Karpas-422 (cell line): ENCODE data around the gene PALLD. TPM values are rescaled to one million over a fixed set of nuclear protein-coding genes. Genes with fewer than 3 reads are reported as not detected.

Source experiments
- DNase-seq: peaks from one replicate; pipeline ENCODE4 v3.0.0-alpha.2; 2015
- H2AFZ ChIP-seq: fragments of 200-600 bp; sonication (generic); 2 replicates; pipeline ENCODE4 v1.6.1; 2014; ENCODE audit warnings: antibody characterized with exemption, low read length, mixed read lengths
- H3K27ac ChIP-seq: fragments of 200-600 bp; sonication (generic); 2 replicates; pipeline ENCODE4 v1.5.1; 2014; ENCODE audit warnings: mild to moderate bottlenecking, low read length, moderate library complexity
- H3K27me3 ChIP-seq: fragments of 200-600 bp; sonication (generic); 2 replicates; pipeline ENCODE4 v1.6.1; 2014; ENCODE audit warnings: low read length, mixed read lengths
- H3K36me3 ChIP-seq: fragments of 200-600 bp; sonication (generic); 2 replicates; pipeline ENCODE4 v1.6.1; 2014; ENCODE audit warnings: low read length, mixed read lengths; ENCODE audit not compliant: insufficient read depth
- H3K4me1 ChIP-seq: fragments of 200-600 bp; sonication (generic); 2 replicates; pipeline ENCODE4 v1.6.1; 2014; ENCODE audit warnings: mild to moderate bottlenecking, low read length, mixed read lengths
- H3K4me2 ChIP-seq: fragments of 200-600 bp; sonication (generic); 2 replicates; pipeline ENCODE4 v1.6.1; 2014; ENCODE audit warnings: low read length, low read depth, mild to moderate bottlenecking; ENCODE audit not compliant: poor library complexity, severe bottlenecking
- H3K4me3 ChIP-seq: fragments of 200-600 bp; sonication (generic); 2 replicates; pipeline ENCODE4 v1.5.1; 2014; ENCODE audit warnings: mild to moderate bottlenecking, antibody characterized with exemption, low read length, mixed read lengths
- H3K79me2 ChIP-seq: fragments of 200-600 bp; sonication (generic); 2 replicates; pipeline ENCODE4 v1.6.1; 2014; ENCODE audit warnings: mild to moderate bottlenecking, low read length, mixed read lengths
- H3K9ac ChIP-seq: fragments of 200-600 bp; sonication (generic); 2 replicates; pipeline ENCODE4 v1.6.0; 2014; ENCODE audit warnings: low read length
- H3K9me2 ChIP-seq: fragments of 200-600 bp; sonication (generic), shearing (Covaris generic); replicated peaks from 2 replicates; pipeline ENCODE4 v1.6.0; 2014; ENCODE audit warnings: mild to moderate bottlenecking, low read length, moderate library complexity; ENCODE audit not compliant: insufficient read depth
- H3K9me3 ChIP-seq: fragments of 300-700, 200-600 bp; sonication (generic); 2 replicates; pipeline ENCODE4 v1.6.1; 2014; ENCODE audit warnings: low read length, mixed read lengths
- H4K20me1 ChIP-seq: fragments of 200-600 bp; sonication (generic); 2 replicates; pipeline ENCODE4 v1.6.1; 2014; ENCODE audit warnings: mild to moderate bottlenecking, antibody characterized with exemption, low read length, low read depth; ENCODE audit not compliant: insufficient read depth
- total RNA-seq: library from RNA; depleted of rRNA; stranded (reverse); fragments of >200 nt; shearing (Covaris generic); gene quantifications from 2 replicates; pipeline ENCODE4 v1.2.3, GENCODE V29; 2014; ENCODE audit warnings: low replicate concordance

The PALLD gene
- total RNA-seq, 1 experiment from 2014 or later = 0.71 TPM

DNA sequence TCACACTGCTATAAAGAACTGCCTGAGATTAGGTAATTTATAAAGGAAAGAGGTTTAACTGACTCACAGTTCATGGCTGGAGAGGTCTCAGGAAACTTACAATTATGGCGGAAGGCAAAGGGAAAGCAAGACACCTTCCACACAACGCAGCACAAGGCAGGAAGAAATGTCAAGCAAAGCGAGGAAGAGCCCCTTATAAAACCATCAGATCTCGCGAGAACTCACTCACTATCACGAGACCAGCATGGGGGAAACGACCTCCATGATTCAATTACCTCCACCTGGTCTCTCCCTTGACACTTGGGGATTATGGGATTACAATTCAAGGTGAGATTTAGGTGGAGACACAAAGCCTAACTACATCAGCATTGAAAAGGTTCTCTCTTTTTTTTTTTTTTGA lies 39.6 kb downstream of the PALLD start:
- Histone ChIP-seq H3K27me3 (no peaks in the 10 kb centered on the region), H3K36me3 (no peaks in the 10 kb centered on the region), H3K4me1 (no peaks in the 10 kb centered on the region), H2AFZ (no peak overlapping the region), H3K9me2 (no peaks in the 10 kb centered on the region), H3K27ac (no peak overlapping the region), H3K4me2 (no peak overlapping the region), H3K79me2 (no peaks in the 10 kb centered on the region), H4K20me1 (no peaks in the 10 kb centered on the region), H3K9me3 (no peaks in the 10 kb centered on the region), H3K9ac (no peak overlapping the region), H3K4me3 (no peak overlapping the region)
- DNase-seq = no peak

DNA sequence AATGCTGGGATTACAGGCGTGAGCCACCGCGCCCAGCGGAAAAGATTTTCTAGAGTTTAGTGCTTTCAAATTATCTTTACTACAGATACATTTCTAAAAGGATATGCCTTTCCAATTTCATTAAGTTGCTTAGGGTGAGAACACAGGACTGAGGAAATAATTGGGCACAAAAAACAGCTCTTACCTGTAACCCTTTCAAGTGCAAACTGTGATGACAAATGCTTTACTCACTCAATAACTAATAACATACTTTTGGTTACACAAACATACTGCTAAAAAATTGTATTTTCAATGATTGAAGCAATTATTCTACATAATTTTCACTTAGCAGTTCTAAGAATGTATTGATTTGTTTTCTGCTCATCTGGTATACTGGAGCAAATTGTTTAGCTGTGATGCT lies 40.2 kb downstream of the PALLD start:
- Histone ChIP-seq H4K20me1 (no peaks in the 10 kb centered on the region), H3K4me3 (no peak overlapping the region), H3K4me2 (no peak overlapping the region), H3K9me3 (no peaks in the 10 kb centered on the region), H3K9ac (no peak overlapping the region), H3K27ac (no peak overlapping the region), H3K36me3 (no peaks in the 10 kb centered on the region), H3K27me3 (no peaks in the 10 kb centered on the region), H2AFZ (no peak overlapping the region), H3K9me2 (no peaks in the 10 kb centered on the region), H3K79me2 (no peaks in the 10 kb centered on the region), H3K4me1 (no peaks in the 10 kb centered on the region)
- DNase-seq = no peak

DNA sequence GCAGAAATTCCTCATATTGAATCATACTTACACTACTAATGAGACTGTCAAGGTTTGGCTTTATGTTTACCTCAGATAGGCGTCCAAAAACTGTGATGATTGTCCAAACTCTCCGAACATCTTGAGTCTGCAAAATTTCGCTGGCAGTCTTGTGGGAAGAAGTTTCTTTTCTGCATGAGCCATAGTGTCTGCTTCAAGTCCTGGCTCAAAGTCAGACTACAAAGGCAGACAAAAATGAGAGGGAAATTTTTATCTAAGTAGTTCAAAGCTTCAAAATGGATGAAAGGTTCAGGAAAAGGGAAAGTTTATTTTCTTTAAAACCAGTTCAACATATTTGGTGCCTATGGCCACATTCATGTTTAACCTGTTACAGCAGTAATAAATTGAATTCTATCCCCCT lies 40.7 kb downstream of the PALLD start:
- no peaks in the 10 kb centered on the region for H3K27me3 ChIP-seq
- H3K27ac ChIP-seq = no peak overlapping the region
- no peaks in the 10 kb centered on the region for H3K9me2 ChIP-seq
- no peaks in the 10 kb centered on the region for H3K36me3 ChIP-seq
- no peaks in the 10 kb centered on the region for H4K20me1 ChIP-seq
- H3K4me2 ChIP-seq = no peak overlapping the region
- no peak overlapping the region for H3K9ac ChIP-seq
- no peaks in the 10 kb centered on the region for H3K79me2 ChIP-seq
- no peak overlapping the region for H2AFZ ChIP-seq
- no peak overlapping the region for H3K4me3 ChIP-seq
- no peak for DNase-seq
- H3K4me1 ChIP-seq = no peaks in the 10 kb centered on the region
- no peaks in the 10 kb centered on the region for H3K9me3 ChIP-seq

DNA sequence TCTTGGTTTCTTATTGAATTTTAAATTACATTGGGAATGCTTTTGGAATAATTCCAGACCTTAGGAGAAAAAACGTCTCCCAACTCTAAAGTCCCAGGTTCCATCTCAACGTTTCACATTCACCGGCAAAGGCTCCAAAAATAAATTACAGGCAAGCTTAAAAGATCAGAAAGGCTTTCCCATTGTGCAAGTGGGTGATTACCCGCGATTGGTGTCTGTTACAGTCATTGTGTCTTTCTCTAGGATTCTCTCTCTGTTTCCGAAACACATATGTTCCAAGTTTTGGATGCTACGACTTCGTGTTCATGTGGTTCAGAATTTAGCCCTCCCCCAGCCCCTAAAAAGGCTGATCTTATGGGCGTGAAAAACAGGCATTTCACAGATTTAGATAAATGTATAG lies 41.8 kb downstream of the PALLD start:
- no peak overlapping the region for H2AFZ ChIP-seq
- H3K79me2 ChIP-seq = no peaks in the 10 kb centered on the region
- H3K27ac ChIP-seq = no peak overlapping the region
- no peaks in the 10 kb centered on the region for H3K9me3 ChIP-seq
- no peaks in the 10 kb centered on the region for H3K36me3 ChIP-seq
- no peak overlapping the region for H3K4me2 ChIP-seq
- H3K4me1 ChIP-seq = no peaks in the 10 kb centered on the region
- no peaks in the 10 kb centered on the region for H3K27me3 ChIP-seq
- no peak for DNase-seq
- no peak overlapping the region for H3K9ac ChIP-seq
- no peaks in the 10 kb centered on the region for H3K9me2 ChIP-seq
- no peak overlapping the region for H3K4me3 ChIP-seq
- no peaks in the 10 kb centered on the region for H4K20me1 ChIP-seq

DNA sequence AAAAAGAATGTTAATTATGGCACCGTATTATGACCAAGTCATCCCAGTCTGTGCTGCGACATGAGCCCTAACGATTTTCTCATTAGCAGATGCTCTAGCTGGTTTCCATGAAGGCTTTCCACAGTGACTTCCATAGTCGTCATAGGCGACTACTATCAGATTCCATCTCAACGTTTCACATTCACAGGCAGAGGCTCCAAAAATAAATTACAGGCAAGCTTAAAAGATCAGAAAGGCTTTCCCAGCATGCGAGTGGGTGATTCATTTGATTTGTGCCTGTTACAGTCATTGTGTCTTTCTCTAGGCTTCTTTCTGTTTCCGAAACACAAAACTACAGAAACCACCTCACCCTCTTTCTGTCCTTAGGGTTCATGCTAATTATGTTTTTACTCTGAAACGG lies 43.2 kb downstream of the PALLD start:
- no peak overlapping the region for H3K4me2 ChIP-seq
- no peak overlapping the region for H2AFZ ChIP-seq
- no peaks in the 10 kb centered on the region for H3K27me3 ChIP-seq

DNA sequence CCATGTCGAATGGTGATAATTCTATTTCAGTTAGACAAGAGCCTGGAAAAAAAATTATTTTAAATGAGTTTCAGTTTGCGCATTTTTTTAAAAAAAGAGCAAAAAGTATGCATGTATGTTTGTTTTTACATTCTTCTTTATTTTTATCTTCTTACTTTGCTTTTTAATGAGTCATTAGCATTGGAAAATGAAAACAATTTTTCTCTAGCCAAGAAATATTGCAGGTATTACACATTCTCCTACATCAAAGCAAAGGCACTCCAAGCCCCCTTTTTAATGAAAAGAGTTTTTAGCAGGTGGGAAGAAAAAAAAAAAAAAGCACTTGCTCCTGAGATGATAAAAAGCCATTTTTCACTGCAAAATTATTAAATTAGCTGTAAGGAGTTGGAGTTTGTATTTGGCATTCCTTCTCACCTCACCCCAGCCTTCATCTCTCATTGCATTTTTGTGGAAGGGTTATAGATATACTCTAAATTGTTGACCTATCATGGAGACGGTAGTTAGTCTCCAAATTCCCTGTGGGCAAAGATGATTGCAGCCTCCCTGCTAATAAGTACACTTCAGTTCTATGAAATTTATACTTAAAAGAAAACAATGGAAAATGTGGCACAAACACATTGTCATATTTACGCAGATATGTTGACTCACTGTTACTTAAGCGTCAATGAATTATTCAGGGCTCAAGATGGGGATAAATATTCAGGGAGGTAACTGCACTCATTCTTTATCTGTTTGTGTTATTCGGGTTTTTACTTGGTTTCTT lies 43.8 kb downstream of the PALLD start:
- Histone ChIP-seq H3K27me3 (no peaks in the 10 kb centered on the region), H3K9me2 (no peaks in the 10 kb centered on the region), H3K27ac (no peak overlapping the region), H3K79me2 (no peaks in the 10 kb centered on the region), H3K9me3 (no peaks in the 10 kb centered on the region), H3K9ac (no peak overlapping the region), H3K4me2 (no peak overlapping the region), H3K4me1 (no peaks in the 10 kb centered on the region), H3K36me3 (no peaks in the 10 kb centered on the region), H3K4me3 (no peak overlapping the region), H2AFZ (no peak overlapping the region), H4K20me1 (no peaks in the 10 kb centered on the region)
- DNase-seq = no peak

More for the DNA sequence above, 43.2 kb downstream of the PALLD start:
- Histone ChIP-seq H3K79me2 (no peaks in the 10 kb centered on the region), H3K9me2 (no peaks in the 10 kb centered on the region), H3K36me3 (no peaks in the 10 kb centered on the region), H3K27ac (no peak overlapping the region), H3K4me1 (no peaks in the 10 kb centered on the region), H3K9ac (no peak overlapping the region), H3K4me3 (no peak overlapping the region), H4K20me1 (no peaks in the 10 kb centered on the region), H3K9me3 (no peaks in the 10 kb centered on the region)
- no peak for DNase-seq

DNA sequence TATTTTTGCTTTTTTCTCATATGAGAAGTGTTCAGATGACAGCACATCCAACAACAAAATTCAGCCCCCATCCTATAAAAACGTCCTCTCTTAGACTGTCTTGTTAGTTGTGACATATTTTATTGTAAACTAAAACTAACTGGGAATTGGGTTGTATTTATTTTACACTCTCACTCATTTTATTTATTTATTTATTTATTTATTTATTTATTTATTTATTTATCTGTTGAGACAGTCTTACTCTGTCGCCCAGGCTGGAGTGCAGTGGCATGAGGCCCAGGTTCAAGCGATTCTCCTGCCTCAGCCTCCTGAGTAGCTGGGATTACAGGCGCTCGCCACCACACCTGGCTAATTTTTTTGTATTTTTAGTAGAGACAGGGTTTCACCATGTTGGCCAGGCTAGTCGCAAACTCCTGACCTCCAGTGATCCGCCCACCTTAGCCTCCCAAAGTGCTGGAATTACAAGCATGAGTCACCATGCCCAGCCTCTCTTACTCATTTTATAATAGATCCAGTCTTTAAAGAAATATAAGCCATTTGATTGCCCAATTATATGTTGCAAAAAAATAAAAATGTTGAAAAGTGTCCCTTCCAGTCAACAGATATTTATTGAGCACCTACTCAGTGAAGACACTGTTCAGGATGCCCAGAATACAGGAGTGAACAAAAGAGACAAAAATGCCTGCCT lies 44.6 kb downstream of the PALLD start:
- H3K9me3 ChIP-seq = no peaks in the 10 kb centered on the region
- no peak overlapping the region for H3K4me2 ChIP-seq
- H3K27me3 ChIP-seq = no peaks in the 10 kb centered on the region
- H3K9ac ChIP-seq = no peak overlapping the region
- H3K36me3 ChIP-seq = no peaks in the 10 kb centered on the region
- DNase-seq = no peak
- no peaks in the 10 kb centered on the region for H4K20me1 ChIP-seq
- H3K9me2 ChIP-seq = no peaks in the 10 kb centered on the region
- no peaks in the 10 kb centered on the region for H3K79me2 ChIP-seq
- H3K27ac ChIP-seq = no peak overlapping the region
- no peaks in the 10 kb centered on the region for H3K4me1 ChIP-seq
- no peak overlapping the region for H3K4me3 ChIP-seq
- H2AFZ ChIP-seq = no peak overlapping the region

DNA sequence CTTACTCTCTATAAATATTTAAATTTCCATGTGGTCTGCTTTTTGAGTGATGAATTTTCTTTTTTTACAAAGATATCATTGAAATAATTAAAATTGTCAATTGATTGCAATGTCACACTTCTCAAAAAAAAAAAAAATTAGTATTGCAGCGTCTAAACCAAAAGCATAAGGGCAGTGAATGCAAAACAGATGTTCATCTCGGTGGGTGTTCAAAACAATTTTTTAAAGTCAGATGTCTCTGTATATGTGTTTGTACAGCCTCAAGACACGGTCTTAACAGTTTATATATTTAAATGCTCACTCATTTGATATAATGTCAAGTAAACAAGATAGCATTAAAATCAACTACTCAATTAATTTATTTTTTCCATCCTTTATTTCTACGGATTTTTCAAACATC lies 52.3 kb downstream of the PALLD start:
- no peak overlapping the region for H3K4me2 ChIP-seq
- no peak overlapping the region for H3K27ac ChIP-seq
- no peaks in the 10 kb centered on the region for H3K36me3 ChIP-seq
- no peak overlapping the region for H3K9ac ChIP-seq
- no peak for DNase-seq
- no peaks in the 10 kb centered on the region for H4K20me1 ChIP-seq
- no peaks in the 10 kb centered on the region for H3K79me2 ChIP-seq
- H3K9me2 ChIP-seq = no peaks in the 10 kb centered on the region
- H3K9me3 ChIP-seq = no peaks in the 10 kb centered on the region
- no peak overlapping the region for H3K4me3 ChIP-seq
- H3K4me1 ChIP-seq = no peaks in the 10 kb centered on the region
- H2AFZ ChIP-seq = no peak overlapping the region
- H3K27me3 ChIP-seq = no peaks in the 10 kb centered on the region
